Measurements from ENCODE around the gene SDK2. TPM values are rescaled to one million over a fixed set of nuclear protein-coding genes. Genes with fewer than 3 reads are reported as not detected.

The SDK2 gene
- polyA plus RNA-seq, 10 donors = 19.4 to 32.3 (median 25.3) TPM

DNA sequence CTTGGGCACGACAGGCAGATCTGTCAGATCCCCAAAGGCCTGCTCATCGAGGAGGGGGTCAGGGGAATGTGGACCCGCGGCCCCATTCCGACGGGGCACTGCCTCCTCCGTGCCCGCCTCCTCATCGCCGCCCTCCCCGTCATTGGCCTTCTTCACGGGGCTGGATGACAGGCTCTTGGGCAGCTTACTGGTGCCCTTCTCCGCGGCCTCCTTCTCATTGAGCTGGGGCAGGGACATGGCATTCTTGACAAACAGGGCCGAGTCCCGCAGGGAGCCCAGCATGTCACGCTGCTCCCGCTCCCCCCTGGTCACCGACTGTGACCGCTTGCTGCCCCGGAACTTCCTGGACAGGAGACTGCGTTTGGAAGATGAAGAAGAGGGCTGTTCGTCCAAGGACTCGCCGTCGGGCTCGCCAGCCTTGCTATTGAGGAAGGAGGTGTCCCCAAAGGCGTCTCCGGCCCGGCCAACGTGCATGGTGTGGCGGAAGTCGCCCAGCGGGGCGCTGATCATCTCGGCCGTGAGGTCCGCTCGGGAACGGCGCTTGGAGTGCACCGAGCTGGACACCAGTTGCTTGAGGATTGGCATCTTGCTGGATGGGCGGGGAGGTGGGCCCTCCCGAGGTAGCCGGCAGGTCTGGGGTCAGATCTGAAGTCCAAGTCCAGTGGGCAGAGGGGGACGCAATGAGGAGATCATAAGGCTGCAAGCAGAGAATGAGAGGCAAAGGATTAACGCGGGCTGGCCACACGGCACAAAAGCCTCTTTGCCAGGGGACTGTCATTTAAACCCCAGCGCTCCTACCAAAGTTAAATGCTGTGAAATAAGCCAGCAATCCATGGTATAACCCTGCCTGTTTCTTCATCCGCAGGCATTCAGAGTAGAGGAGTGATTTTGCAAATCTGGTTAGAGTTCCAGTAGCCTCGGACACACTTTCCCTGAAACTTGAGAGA lies 358.1 kb downstream of the SDK2 start:
- no peak for DNase-seq

DNA sequence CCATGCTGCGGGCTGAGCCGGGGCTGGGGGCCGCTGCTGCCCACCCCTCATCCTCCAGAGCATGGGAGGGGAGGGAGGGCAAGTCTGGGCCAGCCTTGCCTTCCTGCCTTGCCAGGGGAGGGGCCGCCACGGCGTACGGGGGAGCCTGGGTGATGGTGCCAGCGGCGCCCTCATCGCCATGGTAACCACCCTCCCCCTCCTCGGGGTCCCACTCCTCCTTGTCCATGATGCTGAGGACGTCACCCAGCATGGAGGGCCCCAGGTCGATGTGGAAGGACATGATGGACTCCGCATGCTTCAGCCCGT lies 358.7 kb downstream of the SDK2 start:
- DNase-seq = no peak

DNA sequence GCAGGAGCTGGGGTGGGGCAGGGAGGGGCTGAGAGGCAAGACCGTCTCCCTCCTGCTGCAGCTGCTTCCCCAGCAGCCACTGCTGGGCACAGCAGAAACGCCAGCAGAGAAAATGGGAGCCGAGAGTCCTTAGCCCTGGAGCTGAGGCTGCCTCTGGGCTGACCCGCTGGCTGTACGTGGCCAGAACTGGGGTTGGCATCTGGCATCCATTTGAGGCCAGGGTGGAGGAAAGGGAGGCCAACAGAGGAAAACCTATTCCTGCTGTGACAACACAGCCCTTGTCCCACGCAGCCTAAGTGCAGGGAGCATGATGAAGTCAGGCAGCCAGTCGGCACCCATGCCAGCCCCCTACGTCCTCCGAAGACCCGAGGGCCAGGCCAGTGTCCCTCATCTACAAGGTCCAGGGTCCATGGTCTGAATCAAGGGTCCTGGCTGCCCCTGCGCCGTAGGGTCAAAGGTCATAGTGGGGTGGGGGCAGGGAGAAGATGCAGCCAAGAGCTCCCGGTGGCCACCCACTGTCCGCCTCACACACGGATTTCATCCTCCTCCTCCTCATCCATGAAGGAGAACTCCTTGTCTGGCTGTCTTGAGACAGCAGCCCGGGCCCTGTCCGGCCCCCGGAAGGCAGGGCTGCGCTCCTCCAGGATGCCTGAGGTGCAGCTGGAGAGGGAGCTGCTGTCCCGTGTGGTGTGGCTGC lies 359.2 kb downstream of the SDK2 start:
- DNase-seq = no peak
